Glutamatergic neuron (in vitro differentiated cells): Measurements from ENCODE around the gene UNC13C. TPM values are rescaled to one million over a fixed set of nuclear protein-coding genes. Genes with fewer than 3 reads are reported as not detected.

Experiments used
- DNase-seq: peaks from one replicate; pipeline ENCODE4 v3.0.0; 2022
- H3K27ac Mint-ChIP-seq: one replicate; pipeline ENCODE4 v1.8.0; 2020; ENCODE audit warnings: mild to moderate bottlenecking, mixed read lengths, inconsistent platforms; ENCODE audit not compliant: unreplicated experiment
- H3K27me3 Mint-ChIP-seq: one replicate; pipeline ENCODE4 v1.8.0; 2020; ENCODE audit warnings: mild to moderate bottlenecking, moderate library complexity, mixed read lengths, inconsistent platforms; ENCODE audit not compliant: unreplicated experiment
- H3K36me3 Mint-ChIP-seq: one replicate; pipeline ENCODE4 v1.8.0; 2020; ENCODE audit warnings: mild to moderate bottlenecking, mixed read lengths, inconsistent platforms; ENCODE audit not compliant: unreplicated experiment
- H3K4me1 Mint-ChIP-seq: one replicate; pipeline ENCODE4 v1.8.0; 2020; ENCODE audit warnings: mild to moderate bottlenecking, low read depth, mixed read lengths, inconsistent platforms; ENCODE audit not compliant: unreplicated experiment
- H3K4me3 Mint-ChIP-seq: one replicate; pipeline ENCODE4 v1.8.0; 2020; ENCODE audit warnings: mild to moderate bottlenecking, mixed read lengths, inconsistent platforms; ENCODE audit not compliant: unreplicated experiment
- H3K9me3 Mint-ChIP-seq: one replicate; pipeline ENCODE4 v1.8.0; 2020; ENCODE audit warnings: mild to moderate bottlenecking, moderate library complexity, mixed read lengths, inconsistent platforms; ENCODE audit not compliant: unreplicated experiment
- CTCF ChIP-seq: fragments of 200-600 bp; sonication (generic); IDR thresholded peaks from one replicate; pipeline ENCODE4 v1.5.0; 2021; ENCODE audit not compliant: partially characterized antibody, unreplicated experiment
- total RNA-seq: library from RNA; stranded (reverse); fragmentation: NEBNext Ultra II Directional; extraction: Animal tissue kit (Norgen Biotek cat#: 25700); gene quantifications from one replicate; pipeline ENCODE4 v1.2.1, GENCODE V29; 2021; ENCODE audit not compliant: unreplicated experiment

Gene UNC13C
- total RNA-seq, 1 donor from 2014 or later = 0.49 TPM

GRCh38 chr15:54119051-54119450, 140.8 kb downstream of the UNC13C start:
- Mint-ChIP-seq H3K4me1 (no peaks in the 10 kb centered on the region), H3K27ac (no peak overlapping the region), H3K4me3 (no peak overlapping the region), H3K36me3 (no peaks in the 10 kb centered on the region), H3K27me3 (no peaks in the 10 kb centered on the region), H3K9me3 (no peaks in the 10 kb centered on the region)
- TF ChIP-seq CTCF = no peak
- no peak for DNase-seq

- Mint-ChIP-seq H3K9me3 (no peaks in the 10 kb centered on the region), H3K27me3 (no peaks in the 10 kb centered on the region), H3K4me1 (no peaks in the 10 kb centered on the region), H3K4me3 (no peak overlapping the region), H3K27ac (no peak overlapping the region), H3K36me3 (no peaks in the 10 kb centered on the region)
- no peak for TF ChIP-seq CTCF
- DNase-seq = no peak
These were observed 142.8 kb downstream of the UNC13C start for GRCh38 chr15:54120949-54121463.

GRCh38 chr15:54127574-54127973, 149.3 kb downstream of the UNC13C start:
- TF ChIP-seq CTCF = no peak
- Mint-ChIP-seq H3K27me3 (no peaks in the 10 kb centered on the region), H3K9me3 (no peaks in the 10 kb centered on the region), H3K27ac (no peak overlapping the region), H3K4me1 (no peaks in the 10 kb centered on the region), H3K36me3 (no peaks in the 10 kb centered on the region), H3K4me3 (no peak overlapping the region)
- DNase-seq = no peak

- Mint-ChIP-seq H3K4me1 (no peaks in the 10 kb centered on the region), H3K27ac (no peak overlapping the region), H3K4me3 (no peak overlapping the region), H3K27me3 (no peaks in the 10 kb centered on the region), H3K36me3 (no peaks in the 10 kb centered on the region), H3K9me3 (no peaks in the 10 kb centered on the region)
- no peak for TF ChIP-seq CTCF
- no peak for DNase-seq
These were observed 153.2 kb downstream of the UNC13C start for GRCh38 chr15:54131410-54131809.

GRCh38 chr15:54149115-54149531, 170.9 kb downstream of the UNC13C start:
- Mint-ChIP-seq H3K27me3 (no peaks in the 10 kb centered on the region), H3K27ac (no peak overlapping the region), H3K4me3 (no peak overlapping the region), H3K36me3 (no peaks in the 10 kb centered on the region), H3K9me3 (no peaks in the 10 kb centered on the region), H3K4me1 (no peaks in the 10 kb centered on the region)
- no peak for DNase-seq
- no peak for TF ChIP-seq CTCF
